HEK293 (cell line): Measurements from ENCODE around the gene SLC51A.

Experiments
- CTCF ChIA-PET: fragments of 350-600 bp; formaldehyde crosslinking; extraction: SDS; loops from one replicate; lab custom pipeline; 2021; ENCODE audit warnings: antibody characterized with exemption; lab: Yijun Ruan, JAX
- POLR2A ChIA-PET: fragments of 300-600 bp; formaldehyde crosslinking; extraction: SDS; loops from one replicate; lab custom pipeline; 2020; ENCODE audit warnings: antibody characterized with exemption, inconsistent platforms; lab: Yijun Ruan, JAX
- H3K27ac ChIP-seq: fragments of 200-500 bp; sonication (Bioruptor generic); 2 replicates; pipeline ENCODE4 v1.5.1; 2014; ENCODE audit warnings: low read depth, low read length, control low read depth, inconsistent platforms; ENCODE audit errors: extremely low read depth
- H3K36me3 ChIP-seq, 2 experiments: fragments of 200-500 bp in 1 of 2; sonication (Bioruptor generic) in 1 of 2; 1 replicate in 1 of 2; 2 replicates in 1 of 2; pipeline ENCODE4 v1.5.1; 2014 to 2017; ENCODE audit warnings: inconsistent platforms in 2 of 2, low read length in 2 of 2; ENCODE audit not compliant: control insufficient read depth in 2 of 2, insufficient read depth in 1 of 2
- H3K4me1 ChIP-seq: fragments of 200-500 bp; sonication (Bioruptor generic); 2 replicates; pipeline ENCODE4 v1.5.1; 2014; ENCODE audit warnings: mild to moderate bottlenecking, low read length, inconsistent platforms; ENCODE audit not compliant: control insufficient read depth, insufficient read depth
- H3K4me3 ChIP-seq: 2 replicates; pipeline ENCODE4 v1.5.1; 2011; ENCODE audit warnings: low read depth, mild to moderate bottlenecking, control low read depth, low read length, moderate library complexity
- H3K9me3 ChIP-seq: fragments of 200-500 bp; sonication (Bioruptor generic); 2 replicates; pipeline ENCODE4 v1.5.1; 2014; ENCODE audit warnings: low read depth, low read length, inconsistent platforms; ENCODE audit not compliant: control insufficient read depth, insufficient read depth
- HOXC10 ChIP-seq: sonication (generic); formaldehyde crosslinking; IDR thresholded peaks from 2 replicates; pipeline ENCODE4 v1.8.1; 2023; ENCODE audit warnings: mild to moderate bottlenecking, missing genetic modification reagents
- KLF9 ChIP-seq: fragments of 450-650 bp; formaldehyde crosslinking; IDR thresholded peaks from 2 replicates; pipeline ENCODE4 v1.5.1; 2016; ENCODE audit warnings: missing biosample characterization, missing genetic modification characterization, low read depth
- OSR2 ChIP-seq: fragments of 450-650 bp; formaldehyde crosslinking; IDR thresholded peaks from 2 replicates; pipeline ENCODE4 v1.5.1; 2016; ENCODE audit warnings: missing biosample characterization, missing genetic modification characterization
- OVOL3 ChIP-seq: fragments of 450-650 bp; formaldehyde crosslinking; IDR thresholded peaks from 2 replicates; pipeline ENCODE4 v1.5.1; 2016; ENCODE audit warnings: missing biosample characterization, missing genetic modification characterization
- SETDB1 ChIP-seq: IDR thresholded peaks from one replicate; pipeline ENCODE4 v1.6.1; 2017; ENCODE audit warnings: mild to moderate bottlenecking, low read length, moderate library complexity, mixed read lengths; ENCODE audit not compliant: insufficient read length
- TCF7L2 ChIP-seq: IDR thresholded peaks from 2 replicates; pipeline ENCODE4 v1.6.1; 2011; ENCODE audit warnings: low read depth, mild to moderate bottlenecking, inconsistent platforms, low read length, moderate library complexity, borderline replicate concordance
- ZNF112 ChIP-seq: fragments of 450-650 bp; formaldehyde crosslinking; IDR thresholded peaks from 2 replicates; pipeline ENCODE4 v1.5.0; 2017; ENCODE audit warnings: missing biosample characterization, missing genetic modification characterization
- ZNF146 ChIP-seq: fragments of 450-650 bp; formaldehyde crosslinking; IDR thresholded peaks from 2 replicates; pipeline ENCODE4 v1.5.1; 2016; ENCODE audit warnings: missing biosample characterization, missing genetic modification characterization
- ZNF174 ChIP-seq: fragments of 450-650 bp; formaldehyde crosslinking; IDR thresholded peaks from 2 replicates; pipeline ENCODE4 v1.5.0; 2017; ENCODE audit warnings: missing biosample characterization, mild to moderate bottlenecking, missing genetic modification characterization
- ZNF223 ChIP-seq: fragments of 450-650 bp; formaldehyde crosslinking; IDR thresholded peaks from 2 replicates; pipeline ENCODE4 v1.5.1; 2016; ENCODE audit warnings: missing biosample characterization, missing genetic modification characterization
- ZNF24 ChIP-seq: fragments of 450-650 bp; formaldehyde crosslinking; IDR thresholded peaks from 2 replicates; pipeline ENCODE4 v1.5.1; 2016; ENCODE audit warnings: missing biosample characterization, missing genetic modification characterization
- ZNF311 ChIP-seq: fragments of 450-650 bp; formaldehyde crosslinking; IDR thresholded peaks from 2 replicates; pipeline ENCODE4 v1.5.1; 2017; ENCODE audit warnings: missing biosample characterization, missing genetic modification characterization, borderline replicate concordance
- ZNF449 ChIP-seq: fragments of 450-650 bp; formaldehyde crosslinking; IDR thresholded peaks from 2 replicates; pipeline ENCODE4 v1.5.1; 2017; ENCODE audit warnings: missing biosample characterization, mild to moderate bottlenecking, missing genetic modification characterization, moderate library complexity
- ZNF610 ChIP-seq: fragments of 450-650 bp; formaldehyde crosslinking; IDR thresholded peaks from 2 replicates; pipeline ENCODE4 v1.5.1; 2016; ENCODE audit warnings: missing biosample characterization, missing genetic modification characterization, borderline replicate concordance
- ZNF624 ChIP-seq: fragments of 450-650 bp; formaldehyde crosslinking; IDR thresholded peaks from 2 replicates; pipeline ENCODE4 v1.5.1; 2017; ENCODE audit warnings: missing biosample characterization, missing genetic modification characterization
- ZNF654 ChIP-seq: fragments of 450-650 bp; formaldehyde crosslinking; IDR thresholded peaks from 2 replicates; pipeline ENCODE4 v1.5.1; 2016; ENCODE audit warnings: low read depth, missing biosample characterization, missing genetic modification characterization
- ZNF792 ChIP-seq: fragments of 450-650 bp; formaldehyde crosslinking; IDR thresholded peaks from 2 replicates; pipeline ENCODE4 v1.5.1; 2016; ENCODE audit warnings: missing biosample characterization, missing genetic modification characterization
- TF ChIP-seq, protein P1 (sequence below): fragments of 450-650 bp; formaldehyde crosslinking; IDR thresholded peaks from 2 replicates; pipeline ENCODE4 v1.5.1; 2016; ENCODE audit warnings: missing biosample characterization, missing genetic modification characterization
- TF ChIP-seq, protein P2 (sequence below): fragments of 450-650 bp; formaldehyde crosslinking; IDR thresholded peaks from 2 replicates; pipeline ENCODE4 v1.5.1; 2016; ENCODE audit warnings: missing biosample characterization, missing genetic modification characterization
- TF ChIP-seq, protein P3 (sequence below): fragments of 450-650 bp; formaldehyde crosslinking; IDR thresholded peaks from 2 replicates; pipeline ENCODE4 v1.5.1; 2016; ENCODE audit warnings: missing biosample characterization, missing genetic modification characterization

SLC51A gene

GRCh38 chr3:196235452-196236122 is 19.3 kb downstream of the SLC51A start:
- TF ChIP-seq ZNF624 (tag by site-specific recombination): no peak
- no peak for TF ChIP-seq ZNF174 (tag by site-specific recombination)
- no peak for TF ChIP-seq ZNF112
- no peak for TF ChIP-seq ZNF311 (tag by site-specific recombination)
- TF ChIP-seq, protein P1, sequence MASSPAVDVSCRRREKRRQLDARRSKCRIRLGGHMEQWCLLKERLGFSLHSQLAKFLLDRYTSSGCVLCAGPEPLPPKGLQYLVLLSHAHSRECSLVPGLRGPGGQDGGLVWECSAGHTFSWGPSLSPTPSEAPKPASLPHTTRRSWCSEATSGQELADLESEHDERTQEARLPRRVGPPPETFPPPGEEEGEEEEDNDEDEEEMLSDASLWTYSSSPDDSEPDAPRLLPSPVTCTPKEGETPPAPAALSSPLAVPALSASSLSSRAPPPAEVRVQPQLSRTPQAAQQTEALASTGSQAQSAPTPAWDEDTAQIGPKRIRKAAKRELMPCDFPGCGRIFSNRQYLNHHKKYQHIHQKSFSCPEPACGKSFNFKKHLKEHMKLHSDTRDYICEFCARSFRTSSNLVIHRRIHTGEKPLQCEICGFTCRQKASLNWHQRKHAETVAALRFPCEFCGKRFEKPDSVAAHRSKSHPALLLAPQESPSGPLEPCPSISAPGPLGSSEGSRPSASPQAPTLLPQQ (tag by site-specific recombination): no peak
- TF ChIP-seq ZNF792 (tag by site-specific recombination): no peak
- no peak for TF ChIP-seq TCF7L2
- TF ChIP-seq ZNF610: no peak
- TF ChIP-seq ZNF449 (tag by site-specific recombination): no peak
- TF ChIP-seq SETDB1: no peak
- TF ChIP-seq, protein P2, sequence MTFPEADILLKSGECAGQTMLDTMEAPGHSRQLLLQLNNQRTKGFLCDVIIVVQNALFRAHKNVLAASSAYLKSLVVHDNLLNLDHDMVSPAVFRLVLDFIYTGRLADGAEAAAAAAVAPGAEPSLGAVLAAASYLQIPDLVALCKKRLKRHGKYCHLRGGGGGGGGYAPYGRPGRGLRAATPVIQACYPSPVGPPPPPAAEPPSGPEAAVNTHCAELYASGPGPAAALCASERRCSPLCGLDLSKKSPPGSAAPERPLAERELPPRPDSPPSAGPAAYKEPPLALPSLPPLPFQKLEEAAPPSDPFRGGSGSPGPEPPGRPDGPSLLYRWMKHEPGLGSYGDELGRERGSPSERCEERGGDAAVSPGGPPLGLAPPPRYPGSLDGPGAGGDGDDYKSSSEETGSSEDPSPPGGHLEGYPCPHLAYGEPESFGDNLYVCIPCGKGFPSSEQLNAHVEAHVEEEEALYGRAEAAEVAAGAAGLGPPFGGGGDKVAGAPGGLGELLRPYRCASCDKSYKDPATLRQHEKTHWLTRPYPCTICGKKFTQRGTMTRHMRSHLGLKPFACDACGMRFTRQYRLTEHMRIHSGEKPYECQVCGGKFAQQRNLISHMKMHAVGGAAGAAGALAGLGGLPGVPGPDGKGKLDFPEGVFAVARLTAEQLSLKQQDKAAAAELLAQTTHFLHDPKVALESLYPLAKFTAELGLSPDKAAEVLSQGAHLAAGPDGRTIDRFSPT (tag by site-specific recombination): no peak
- no peak for TF ChIP-seq ZNF24 (tag by site-specific recombination)
- no peak for TF ChIP-seq HOXC10 (CRISPR knock-in tag)
- TF ChIP-seq, protein P3, sequence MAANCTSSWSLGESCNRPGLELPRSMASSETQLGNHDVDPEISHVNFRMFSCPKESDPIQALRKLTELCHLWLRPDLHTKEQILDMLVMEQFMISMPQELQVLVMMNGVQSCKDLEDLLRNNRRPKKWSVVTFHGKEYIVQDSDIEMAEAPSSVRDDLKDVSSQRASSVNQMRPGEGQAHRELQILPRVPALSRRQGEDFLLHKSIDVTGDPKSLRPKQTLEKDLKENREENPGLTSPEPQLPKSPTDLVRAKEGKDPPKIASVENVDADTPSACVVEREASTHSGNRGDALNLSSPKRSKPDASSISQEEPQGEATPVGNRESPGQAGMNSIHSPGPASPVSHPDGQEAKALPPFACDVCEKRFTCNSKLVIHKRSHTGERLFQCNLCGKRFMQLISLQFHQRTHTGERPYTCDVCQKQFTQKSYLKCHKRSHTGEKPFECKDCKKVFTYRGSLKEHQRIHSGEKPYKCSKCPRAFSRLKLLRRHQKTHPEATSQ: no peak
- TF ChIP-seq, all 188 proteins: peak for 0
- Histone ChIP-seq H3K4me1 (no peaks in the 10 kb centered on the region), H3K4me3 (no peak overlapping the region), H3K36me3 (peaks cover 0 to 39% of the 10 kb centered on the region in 2 experiments; a peak in 2 of 3 replicates), H3K9me3 (no peaks in the 10 kb centered on the region), H3K27ac (no peak overlapping the region)
- ChIA-PET POLR2A (interaction anchor here (0.6 kb wide), 1 partner anchor 454 kb away, joined by 3 read pairs; no protein-coding TSS in a partner anchor), CTCF (interaction anchor here (0.6 kb wide), 1 partner anchor 54 kb away, joined by 3 read pairs; no protein-coding TSS in a partner anchor)

GRCh38 chr3:196236223-196236622 is 19.9 kb downstream of the SLC51A start:
- Histone ChIP-seq H3K4me3 (no peak overlapping the region), H3K4me1 (no peaks in the 10 kb centered on the region), H3K27ac (no peak overlapping the region), H3K36me3 (peaks cover 0 to 39% of the 10 kb centered on the region in 2 experiments; a peak in 2 of 3 replicates), H3K9me3 (no peaks in the 10 kb centered on the region)
- TF ChIP-seq OSR2 (no peak), KLF9 (tag by site-specific recombination) (no peak), ZNF792 (tag by site-specific recombination) (no peak), OVOL3 (no peak), ZNF654 (tag by site-specific recombination) (no peak), ZNF223 (tag by site-specific recombination) (no peak), ZNF146 (tag by site-specific recombination) (no peak)
- POLR2A ChIA-PET: no interaction called here
- CTCF ChIA-PET: no interaction called here
